Fibroblast of peridontal ligament (primary cell): ENCODE results near the gene CTNNA1.
"Not testable (repeated sequence)": the region's sequence is repeated elsewhere in the genome, so short reads cannot be mapped to it uniquely, and the experiment has no call there.

Source experiments
- DNase-seq: peaks from one replicate; pipeline ENCODE4 v3.0.0-alpha.2; 2010; ENCODE audit errors: extremely low read depth

CTNNA1 gene, protein sequence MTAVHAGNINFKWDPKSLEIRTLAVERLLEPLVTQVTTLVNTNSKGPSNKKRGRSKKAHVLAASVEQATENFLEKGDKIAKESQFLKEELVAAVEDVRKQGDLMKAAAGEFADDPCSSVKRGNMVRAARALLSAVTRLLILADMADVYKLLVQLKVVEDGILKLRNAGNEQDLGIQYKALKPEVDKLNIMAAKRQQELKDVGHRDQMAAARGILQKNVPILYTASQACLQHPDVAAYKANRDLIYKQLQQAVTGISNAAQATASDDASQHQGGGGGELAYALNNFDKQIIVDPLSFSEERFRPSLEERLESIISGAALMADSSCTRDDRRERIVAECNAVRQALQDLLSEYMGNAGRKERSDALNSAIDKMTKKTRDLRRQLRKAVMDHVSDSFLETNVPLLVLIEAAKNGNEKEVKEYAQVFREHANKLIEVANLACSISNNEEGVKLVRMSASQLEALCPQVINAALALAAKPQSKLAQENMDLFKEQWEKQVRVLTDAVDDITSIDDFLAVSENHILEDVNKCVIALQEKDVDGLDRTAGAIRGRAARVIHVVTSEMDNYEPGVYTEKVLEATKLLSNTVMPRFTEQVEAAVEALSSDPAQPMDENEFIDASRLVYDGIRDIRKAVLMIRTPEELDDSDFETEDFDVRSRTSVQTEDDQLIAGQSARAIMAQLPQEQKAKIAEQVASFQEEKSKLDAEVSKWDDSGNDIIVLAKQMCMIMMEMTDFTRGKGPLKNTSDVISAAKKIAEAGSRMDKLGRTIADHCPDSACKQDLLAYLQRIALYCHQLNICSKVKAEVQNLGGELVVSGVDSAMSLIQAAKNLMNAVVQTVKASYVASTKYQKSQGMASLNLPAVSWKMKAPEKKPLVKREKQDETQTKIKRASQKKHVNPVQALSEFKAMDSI

DNA sequence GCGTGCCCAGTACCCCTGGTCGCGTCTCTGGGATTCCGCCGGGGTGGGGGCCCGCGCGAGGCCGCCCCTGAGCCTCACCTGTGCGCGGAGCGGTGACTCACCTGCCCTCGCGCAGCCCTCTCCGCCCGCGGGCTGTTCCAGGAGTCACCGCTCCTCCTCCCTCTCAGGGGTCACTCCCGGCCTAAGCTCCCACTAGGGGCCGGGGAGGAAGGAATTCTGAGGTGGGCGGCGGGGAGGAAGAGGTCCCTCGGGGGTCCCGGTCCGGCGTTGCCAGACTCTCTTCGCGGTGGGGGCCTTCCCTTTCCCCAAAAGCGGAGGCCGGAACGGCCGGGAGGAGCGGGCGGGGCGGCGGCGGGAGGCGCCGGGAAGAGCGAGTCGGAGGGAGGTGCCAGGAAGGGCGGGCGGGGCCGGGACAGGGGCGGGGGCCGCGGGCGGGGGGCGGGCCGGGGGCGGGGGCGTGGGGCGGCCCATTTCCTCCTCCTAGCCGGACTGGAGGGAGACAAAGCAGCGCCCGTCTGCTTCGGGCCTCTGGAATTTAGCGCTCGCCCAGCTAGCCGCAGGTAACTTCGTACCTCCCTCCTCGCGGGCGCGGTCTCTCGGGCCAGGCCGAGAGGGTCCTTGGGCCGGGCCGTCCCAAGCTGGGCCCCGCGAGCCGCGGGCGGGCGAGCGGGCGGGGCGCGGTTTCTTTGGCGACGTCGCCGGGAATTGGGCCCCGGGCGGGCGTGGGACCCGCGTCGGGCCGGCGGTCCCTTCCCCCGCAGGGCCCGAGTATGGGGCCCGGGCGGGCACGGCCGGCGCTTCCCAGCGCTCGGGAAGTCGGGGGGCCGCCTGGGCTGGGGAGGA, at the start of gene CTNNA1:
TSS of gene CTNNA1 (plus strand) at position 475 of the 843 bp plus-strand sequence. CDS start 28,500 bp downstream, outside the sequence.
- DNase-seq = peak; percentile 52

DNA sequence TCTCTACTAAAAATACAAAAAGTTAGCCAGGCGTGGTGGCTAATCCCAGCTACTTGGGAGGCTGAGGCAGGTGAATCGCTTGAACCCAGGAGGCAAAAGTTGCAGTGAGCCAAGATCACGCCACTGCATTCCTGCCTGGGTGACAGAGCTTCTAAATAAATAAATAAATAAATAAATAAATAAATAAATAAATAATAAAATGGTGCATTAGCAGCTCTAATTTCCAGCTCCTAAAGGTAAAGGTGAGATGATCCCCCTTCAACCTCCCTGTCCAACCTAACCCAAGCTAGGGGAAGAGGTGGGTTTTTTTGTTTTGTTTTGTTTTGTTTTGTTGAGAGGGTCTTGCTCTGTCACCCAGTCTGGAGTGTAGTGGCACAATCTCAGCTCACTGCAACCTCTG, 49.4 kb upstream of the CTNNA1 start:
- not testable (repeated sequence) for DNase-seq

DNA sequence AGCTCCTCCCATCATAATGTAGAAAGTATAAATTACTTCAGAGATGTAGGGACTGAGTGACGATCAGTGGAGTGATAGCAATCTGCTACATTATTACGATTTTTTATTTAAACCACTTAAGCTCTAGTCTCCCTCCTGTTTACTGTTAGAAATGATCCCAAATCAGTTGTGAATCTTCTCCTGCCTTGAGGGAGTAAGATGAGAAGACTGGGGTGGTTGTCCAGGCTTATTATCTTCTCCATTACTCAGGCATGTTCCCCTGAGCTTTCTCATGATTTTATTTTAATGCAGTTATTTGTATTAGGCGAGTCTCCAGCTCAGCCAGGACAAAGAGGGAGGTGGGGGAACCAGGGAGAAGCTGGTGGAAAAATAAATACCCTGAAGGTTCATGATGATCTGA, 48.2 kb upstream of the CTNNA1 start:
- no peak for DNase-seq

DNA sequence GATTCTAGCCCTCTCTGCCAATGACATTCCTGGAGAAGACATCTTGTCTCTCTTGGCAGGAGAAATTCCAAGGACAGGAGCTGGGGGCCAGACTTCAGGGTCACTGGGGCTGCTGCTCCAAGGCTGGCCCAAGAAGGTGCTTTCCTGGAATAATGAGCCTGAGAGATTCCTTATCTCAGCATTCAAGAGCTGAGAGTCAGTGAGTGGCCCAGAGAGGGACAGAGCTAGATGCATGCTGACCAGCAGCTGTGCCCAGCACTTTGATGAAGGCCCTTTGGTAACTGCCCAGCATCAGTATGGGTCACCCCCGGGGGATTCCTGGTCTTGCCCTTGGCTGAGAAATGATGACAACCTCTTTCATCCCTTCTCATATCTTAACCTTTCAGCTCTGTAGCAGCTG, 47.7 kb upstream of the CTNNA1 start:
- DNase-seq = no peak

DNA sequence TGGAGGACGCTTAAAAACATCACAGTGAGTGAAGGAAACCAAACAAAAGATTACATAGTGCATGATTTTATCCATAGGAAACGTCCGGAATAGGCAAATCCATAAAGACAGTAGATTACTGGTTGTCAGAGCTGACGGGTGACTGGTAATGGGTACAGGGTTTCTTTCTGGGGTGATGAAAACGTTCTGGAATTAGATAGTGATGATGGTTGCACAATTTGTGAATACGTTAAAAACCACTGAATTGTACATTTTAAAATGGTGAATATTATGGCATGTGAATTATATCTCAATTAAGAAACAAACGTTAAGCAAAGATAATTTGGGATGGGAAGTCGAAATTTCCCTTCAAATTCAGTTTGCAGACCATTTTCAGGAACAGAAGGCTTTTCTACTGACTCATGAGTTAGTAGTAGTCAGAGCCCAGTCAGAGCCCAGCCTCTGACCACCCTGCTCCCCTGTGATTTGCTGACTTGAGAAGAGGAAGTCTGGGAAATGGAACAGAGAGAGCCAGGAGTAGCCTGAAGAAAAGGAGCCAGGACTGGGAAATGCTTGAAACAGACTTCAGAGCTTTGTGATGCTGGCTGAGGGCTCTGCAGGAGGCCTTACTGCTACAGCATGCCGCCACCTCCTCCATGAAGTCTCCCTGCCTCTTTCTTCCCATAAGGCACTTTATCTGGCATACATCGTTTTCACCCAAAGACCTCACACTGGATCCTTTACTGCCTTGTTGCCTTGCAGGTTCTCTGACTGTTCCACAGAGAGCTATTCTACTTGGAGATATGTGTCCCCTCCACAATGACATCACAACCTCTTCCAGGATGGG, 46.4 kb upstream of the CTNNA1 start:
- peak; percentile 92 for DNase-seq

DNA sequence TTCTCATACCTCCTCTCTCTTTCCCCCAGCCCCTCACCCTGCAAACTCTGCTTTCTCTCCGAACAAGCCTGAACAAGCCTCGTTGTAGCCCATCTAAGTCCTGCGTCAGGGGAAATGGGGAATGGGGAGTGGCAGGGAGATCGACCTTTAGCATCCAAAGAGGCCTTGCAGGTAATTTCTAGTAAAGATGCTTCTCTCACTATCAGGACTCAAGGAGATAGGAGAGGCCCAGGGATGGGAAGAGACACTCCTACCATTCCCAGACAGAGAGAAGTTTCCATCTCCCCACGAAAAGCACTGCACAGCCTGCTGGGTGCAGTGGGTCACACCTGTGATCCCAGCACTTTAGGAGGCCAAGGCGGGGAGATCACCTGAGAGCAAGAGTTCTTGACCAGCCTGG, 44.4 kb upstream of the CTNNA1 start:
- no peak for DNase-seq

DNA sequence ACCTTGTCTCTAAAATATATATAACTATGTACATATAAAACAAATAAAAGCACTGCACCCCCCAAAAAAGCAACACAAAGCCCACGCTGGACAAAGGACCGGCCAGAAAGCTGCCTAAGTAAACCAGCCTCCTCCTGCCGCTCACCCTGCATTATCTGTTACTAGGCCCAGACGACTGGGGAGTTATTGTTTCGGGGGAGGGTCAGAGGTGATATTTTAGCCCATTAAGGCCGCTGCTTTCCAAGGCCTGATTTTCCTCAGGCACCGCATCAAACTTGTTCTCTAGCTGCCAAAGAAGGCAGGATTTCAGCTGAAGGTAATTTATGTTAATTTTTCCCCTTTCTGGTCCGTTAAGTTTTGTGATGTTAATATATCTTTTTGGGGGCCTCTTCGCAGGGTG, 44.0 kb upstream of the CTNNA1 start:
- DNase-seq = no peak

DNA sequence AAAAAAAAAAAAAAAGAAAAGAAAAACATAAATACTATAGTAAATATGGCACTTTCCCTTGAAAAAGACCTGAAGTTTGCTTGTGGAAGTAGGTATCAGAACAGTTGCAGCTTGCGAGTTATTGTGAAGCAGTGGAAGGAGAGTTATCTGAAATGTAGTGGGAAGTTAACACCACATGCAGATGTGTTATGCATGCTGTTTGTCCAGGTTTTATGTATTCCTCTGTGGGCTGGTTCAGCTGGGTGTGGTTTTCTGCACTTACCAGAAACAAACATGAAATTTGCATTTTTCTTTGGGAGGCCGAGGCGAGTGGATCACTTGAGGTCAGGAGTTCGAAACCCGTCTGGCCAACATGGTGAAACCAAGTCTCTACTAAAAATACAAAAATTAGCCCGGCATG, 42.1 kb upstream of the CTNNA1 start:
- no peak for DNase-seq

DNA sequence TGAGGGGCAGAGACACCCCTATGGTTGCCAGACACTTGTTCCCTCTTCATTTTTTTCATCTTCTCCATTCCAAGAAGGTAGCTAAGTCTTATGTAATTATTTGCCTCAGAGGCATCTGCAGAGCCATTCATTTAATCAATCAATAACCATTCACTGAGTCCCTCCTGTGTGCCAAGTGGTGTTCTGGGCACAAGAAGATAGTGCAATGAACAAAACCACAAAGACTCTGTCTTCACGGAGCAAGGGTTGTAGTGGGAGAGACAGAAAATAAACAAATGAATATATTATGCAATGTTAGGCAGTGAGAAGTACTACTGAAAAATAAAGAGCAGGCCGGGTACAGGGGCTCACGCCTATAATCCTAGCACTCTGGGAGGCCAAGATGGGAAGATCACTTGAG, 41.4 kb upstream of the CTNNA1 start:
- DNase-seq = peak; percentile 57

DNA sequence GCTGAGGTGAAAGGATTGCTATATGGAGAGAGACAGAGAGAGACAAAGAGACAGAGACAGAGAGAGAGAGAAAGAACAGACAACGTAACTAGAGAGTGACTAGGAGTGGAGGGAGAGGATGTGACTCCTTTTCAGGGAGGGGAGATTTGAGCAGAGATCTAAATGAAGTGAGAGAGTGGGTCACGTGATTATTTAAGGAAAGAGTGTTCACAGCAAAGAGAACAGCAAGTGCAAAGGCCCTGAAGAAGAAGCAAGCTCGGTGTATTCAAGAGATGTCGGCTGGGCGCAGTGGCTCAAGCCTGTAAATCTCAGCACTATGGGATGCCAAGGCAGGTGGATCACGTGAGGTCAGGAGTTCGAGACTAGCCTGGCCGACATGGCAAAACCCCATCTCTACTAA, 40.9 kb upstream of the CTNNA1 start:
- DNase-seq = no peak

DNA sequence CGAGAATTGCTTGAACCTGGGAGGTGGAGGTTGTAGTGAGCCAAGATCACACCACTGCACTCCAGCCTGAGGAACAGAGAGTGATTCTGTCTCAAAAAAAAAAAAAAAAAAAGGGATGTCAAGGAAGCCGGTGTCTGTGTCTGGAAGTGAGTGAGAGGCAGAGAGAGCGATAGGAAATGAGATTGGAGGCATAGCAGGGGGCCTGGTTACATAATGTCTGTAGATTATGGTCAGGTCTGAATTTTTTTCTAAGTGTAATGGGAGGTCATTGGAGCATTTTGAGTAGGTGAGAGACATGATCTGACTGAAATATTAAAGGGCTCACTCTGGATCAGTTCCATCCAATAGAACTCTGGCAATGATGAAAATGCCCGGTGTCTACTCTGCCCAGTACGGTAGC, 40.4 kb upstream of the CTNNA1 start:
- DNase-seq = no peak

DNA sequence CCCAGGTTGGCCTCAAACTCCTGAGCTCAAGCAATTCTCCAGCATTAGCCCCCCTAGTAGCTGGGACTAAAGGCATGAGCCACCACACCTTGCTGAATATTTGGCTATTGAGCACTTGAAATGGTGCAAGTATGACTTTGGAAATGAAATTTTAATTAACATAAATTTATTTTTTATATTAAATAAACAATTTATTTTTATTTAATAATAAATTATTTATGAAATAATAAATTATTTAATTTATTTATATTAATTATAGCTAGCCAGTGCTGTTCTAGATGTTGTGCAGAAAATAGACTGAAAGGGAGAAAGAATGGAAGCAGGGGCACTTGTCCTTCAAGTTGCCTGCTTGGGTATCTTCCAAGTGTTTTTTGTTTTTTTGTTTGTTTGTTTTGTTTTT, 40.0 kb upstream of the CTNNA1 start:
- DNase-seq = no peak

DNA sequence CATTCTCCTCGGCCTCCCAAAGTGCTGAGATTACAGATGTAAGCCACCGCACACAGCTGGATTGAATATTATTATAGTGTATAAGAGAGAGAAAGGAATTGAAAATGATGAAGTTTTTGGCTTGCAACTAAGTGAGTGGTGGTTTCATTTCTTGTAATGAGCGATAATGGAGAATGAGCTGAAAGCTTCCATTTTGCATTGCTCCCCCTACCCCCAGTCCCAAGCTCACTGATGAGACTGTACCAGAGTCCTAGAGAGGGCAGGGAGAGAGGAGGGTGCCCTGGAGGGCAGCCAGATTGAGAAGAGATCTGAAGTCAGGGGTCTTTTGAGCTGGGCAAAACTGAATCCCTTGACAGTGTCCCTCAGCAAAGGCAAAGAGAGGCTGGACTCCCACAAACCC, 38.5 kb upstream of the CTNNA1 start:
- DNase-seq = no peak

DNA sequence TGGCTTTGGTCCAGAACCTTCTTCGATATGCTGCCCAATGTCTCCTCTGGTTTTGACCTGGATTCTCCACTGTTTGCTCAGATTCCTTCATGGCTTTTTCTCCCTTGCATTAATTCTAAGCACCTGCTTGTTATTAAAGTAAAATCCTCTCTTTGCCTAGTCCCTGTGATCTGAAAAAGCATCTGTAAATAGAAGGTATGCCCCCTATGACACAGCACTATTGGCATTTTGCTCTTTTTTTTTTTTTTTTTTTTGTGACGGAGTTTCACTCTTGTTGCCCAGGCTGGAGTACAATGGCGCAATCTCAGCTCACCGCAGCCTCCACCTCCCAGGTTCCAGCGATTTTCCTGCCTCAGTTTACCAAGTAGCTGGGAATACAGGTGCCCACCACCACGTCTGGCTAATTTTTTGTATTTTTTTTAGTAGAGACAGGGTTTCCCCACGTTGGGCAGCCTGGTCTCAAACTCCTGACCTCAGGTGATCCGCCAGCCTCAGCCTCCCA, 37.2 kb upstream of the CTNNA1 start:
- not testable (repeated sequence) for DNase-seq

DNA sequence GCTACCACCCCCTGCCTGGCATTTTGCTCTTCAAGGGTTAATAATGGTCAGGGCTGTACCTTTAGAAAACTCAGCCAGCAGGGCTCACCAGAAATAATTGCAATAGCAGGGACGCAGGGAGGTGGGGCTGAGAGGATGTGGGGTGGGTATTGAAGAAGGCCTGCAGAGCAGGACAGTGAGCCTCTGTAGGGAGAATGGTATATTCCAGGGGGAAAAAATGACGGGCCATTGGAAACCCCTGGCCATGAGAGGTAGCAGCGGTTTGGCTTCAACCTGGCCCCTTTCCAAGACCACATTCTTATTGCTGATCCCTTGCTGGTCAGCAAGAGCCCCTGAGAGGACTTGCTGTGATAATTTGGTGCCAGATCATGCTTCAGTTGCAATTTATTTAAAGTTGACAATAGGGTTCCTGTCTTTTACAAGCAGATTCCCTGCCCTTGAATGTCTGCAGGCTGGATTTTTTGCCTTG, 36.7 kb upstream of the CTNNA1 start:
- DNase-seq = no peak

DNA sequence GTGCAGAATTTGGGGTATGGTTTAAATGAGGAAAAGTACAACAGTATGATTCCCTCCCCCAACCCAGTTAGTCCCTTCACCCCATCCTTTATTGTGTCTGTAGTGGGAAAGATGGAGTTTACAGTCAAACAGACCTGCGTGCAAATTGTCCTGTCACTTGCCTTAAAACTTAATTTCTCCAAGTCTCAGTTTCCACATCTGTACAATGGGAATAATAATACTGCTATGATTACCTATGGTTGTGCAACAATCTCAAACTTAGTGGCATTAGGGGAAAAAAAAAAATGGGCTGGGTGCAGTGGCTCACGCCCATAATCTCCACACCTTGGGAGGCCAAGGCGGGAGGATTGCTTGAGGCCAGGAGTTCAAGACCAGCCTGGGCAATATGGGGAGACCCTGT, 35.8 kb upstream of the CTNNA1 start:
- DNase-seq = no peak

DNA sequence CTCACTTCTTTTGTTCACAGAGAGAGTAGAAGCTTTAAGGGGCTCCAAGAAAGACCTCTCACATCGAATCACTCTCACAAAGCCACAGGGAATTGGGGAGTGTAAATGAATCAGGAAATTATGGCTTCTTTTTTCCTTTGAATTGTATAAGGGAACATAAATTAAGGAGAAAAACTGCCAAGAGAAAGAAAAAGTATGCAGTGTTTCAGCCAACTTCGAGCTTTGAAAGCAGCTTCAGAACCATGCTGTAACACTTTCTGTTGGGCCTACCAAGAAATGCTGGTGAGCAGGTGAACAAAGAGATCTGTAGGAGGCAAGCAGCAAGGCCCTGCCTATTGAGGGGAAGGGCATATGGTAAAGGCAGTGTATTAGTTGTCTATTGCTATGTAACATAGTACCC, 33.4 kb upstream of the CTNNA1 start:
- no peak for DNase-seq

DNA sequence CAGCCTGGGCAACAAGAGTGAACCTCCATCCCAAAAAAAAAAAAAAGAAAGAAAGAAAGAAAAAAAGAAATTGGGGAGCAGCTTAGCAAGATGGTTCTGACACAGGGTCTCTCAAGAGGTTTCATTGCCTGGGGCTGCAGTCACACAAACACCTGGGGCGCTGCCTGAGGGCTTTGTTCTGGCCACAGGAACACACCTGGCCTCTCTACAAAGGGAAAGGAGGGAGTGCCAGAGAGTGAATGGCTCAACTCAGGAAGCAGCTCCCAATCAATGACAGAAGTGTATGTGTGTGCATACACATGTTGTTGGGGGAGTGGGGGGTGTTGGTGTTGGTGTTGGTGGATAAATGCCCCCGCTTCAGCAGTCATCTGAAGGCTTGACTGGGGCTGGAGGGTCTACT, 32.4 kb upstream of the CTNNA1 start:
- no peak for DNase-seq

DNA sequence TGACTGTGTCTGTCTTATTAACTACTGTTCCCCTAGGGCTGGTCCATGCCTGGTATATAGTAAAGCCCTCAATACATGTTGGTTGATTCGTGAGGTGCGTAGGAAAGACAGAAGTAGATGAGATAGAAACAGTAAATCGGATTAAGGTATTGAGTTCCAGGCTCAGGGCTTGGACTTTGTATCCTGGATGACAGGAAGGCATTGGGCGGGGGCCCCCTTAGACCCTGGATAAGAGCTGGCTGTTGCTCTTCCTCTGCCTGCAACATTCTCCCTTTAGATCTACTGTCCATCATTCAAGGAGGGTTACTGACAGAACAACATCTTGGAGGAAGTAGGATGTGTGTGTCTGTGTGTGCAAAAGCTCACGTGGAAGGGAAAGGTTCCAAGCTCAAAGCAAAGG, 31.2 kb upstream of the CTNNA1 start:
- DNase-seq = no peak

DNA sequence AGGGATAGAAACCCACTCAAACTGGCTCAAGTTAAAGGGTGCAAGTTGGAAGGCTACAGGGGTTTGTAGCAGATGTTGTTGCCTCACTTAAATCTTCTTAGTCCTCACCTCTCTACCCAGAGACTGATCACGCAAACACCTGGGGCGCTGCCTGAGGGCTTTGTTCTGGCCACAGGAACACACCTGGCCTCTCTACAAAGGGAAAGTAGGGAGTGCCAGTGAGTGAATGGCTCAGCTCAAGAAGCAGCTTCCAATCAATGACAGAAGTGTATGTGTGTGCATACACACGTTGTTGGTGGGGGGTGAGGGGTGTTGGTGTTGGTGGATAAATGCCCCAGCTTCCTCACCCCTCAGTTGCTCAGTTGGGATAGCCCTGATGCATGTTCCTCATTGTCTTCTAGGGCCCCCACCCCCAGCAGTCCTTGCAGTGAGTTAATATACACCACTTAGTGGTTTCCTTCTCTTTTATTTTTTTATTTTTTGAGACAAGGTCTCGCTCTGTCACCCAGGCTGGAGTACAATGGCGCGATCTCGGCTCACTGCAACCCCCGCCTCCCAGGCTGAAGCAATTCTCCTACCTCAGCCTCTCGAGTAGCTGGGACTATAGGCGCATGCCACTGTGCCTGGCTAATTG, 30.6 kb upstream of the CTNNA1 start:
- DNase-seq = no peak
